Measurements from ENCODE around the gene TSHZ2. TPM values are rescaled to one million over a fixed set of nuclear protein-coding genes. Genes with fewer than 3 reads are reported as not detected.
"Not testable (repeated sequence)": the region's sequence is repeated elsewhere in the genome, so short reads cannot be mapped to it uniquely, and the experiment has no call there.

The TSHZ2 gene
- total RNA-seq, 1 experiment from 2014 or later: 0.05 TPM

DNA sequence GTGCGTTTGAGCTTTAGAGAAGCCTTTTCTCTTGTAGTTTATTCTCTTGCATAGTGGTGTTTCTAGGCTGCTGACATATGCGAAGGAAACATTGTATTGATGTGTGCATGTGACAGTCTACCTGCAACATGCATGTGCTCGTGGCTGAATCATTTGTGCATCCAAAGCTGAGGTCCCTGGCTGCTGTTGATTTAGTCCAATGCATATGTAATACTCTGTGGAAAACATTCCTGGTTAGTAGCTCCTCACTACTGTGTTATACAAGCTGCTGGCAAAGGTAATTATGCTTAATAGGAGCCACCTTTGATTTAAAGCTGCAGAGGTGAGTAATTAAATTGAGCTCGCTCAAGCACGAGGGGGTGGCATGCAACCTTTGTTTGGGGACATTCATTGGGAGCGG, 24.5 kb downstream of the TSHZ2 start:
- no peak for DNase-seq (ENCODE audit: low spot score)

DNA sequence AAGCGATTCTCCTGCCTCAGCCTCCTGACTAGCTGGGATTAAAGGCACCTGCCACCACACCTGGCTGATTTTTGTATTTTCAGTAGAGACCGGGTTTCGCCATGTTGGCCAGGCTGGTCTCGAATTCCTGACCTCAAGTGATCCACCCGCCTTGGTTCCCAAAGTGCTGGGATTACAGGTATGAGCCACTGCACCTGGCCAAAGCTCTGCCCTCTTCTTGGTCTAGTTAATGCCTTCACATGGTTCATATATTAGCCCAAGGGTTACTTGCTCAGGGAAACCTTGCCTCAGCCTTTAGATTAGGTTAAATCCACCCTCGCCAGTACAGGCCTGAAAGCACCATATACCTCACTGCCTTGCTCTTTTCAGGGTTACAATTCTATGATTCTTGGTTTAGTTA, 26.1 kb downstream of the TSHZ2 start:
- no peak for DNase-seq (ENCODE audit: low spot score)

DNA sequence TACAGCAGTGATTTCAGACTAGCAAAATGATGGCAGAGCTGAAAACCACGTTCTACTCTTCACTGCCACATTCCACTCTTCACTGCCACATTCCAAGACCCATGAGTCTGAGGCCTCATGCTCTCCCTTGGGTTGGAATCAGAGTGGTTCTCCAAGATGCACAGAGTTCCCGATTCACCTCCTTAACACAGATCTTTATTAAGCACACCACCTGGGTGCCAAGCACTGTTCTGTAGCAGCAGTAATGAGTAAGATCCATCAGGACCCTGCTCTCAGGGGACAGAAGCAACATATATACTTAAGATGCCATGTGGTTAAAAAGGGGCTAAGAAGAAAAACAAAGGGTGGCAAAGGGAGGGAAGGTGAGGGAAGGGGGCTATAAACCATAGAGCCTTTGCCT, 26.9 kb downstream of the TSHZ2 start:
- no peak for DNase-seq (ENCODE audit: low spot score)

DNA sequence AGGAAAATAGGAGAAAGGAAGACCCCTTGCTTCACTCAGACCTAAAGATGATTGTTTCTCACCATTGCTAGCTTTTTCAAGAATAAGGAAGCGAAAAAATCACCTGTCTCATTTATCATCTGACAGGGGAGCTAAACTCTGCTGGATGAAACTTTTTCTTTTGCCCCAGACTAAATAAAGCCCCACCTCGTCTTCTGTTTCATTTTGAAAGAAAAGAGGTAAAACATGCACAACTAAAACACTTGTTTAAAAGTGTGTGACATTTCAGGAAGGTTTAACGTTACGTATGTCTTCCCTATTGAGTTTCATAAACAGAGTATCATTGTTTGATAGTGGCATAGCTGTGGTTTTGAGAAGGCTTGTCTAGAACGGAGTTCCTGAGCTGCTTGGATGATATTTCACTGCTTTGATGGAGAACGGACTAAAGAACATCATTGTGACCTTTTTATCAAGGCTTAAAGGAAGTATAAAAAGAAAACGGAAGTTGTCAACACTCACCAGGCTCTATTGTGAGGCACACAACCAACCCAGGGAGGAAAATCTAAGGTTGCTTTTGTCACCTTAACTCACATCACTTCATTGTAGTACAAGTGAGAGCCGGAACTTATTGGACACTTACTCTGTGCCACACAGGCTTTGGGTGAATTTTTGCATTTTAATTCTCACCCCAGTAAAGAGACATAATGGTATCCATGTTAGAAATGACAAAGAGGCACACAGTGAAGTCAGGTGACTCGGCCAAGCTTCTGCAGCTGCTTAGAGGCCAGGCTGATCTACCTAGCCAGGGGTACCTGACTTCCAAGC, 29.5 kb downstream of the TSHZ2 start:
- no peak for DNase-seq (ENCODE audit: low spot score)

DNA sequence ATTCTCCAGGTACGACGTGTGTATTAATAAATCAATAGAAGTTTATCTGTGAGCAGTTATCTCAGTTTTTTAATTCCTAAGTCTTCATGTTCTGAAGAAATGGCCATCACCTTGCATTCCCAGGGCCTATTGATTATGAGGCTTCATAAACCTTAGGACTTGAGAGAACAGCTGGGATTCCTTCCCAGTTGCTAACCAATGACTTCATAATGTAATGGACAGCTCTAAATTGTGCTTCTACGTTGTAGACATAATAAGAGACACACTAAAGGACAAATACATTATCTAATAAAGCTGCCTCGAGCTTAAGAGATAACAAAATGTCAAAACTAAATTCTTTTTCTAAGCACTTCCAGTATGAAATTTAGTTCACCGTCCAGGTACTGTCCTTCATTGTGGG, 30.6 kb downstream of the TSHZ2 start:
- no peak for DNase-seq (ENCODE audit: low spot score)

DNA sequence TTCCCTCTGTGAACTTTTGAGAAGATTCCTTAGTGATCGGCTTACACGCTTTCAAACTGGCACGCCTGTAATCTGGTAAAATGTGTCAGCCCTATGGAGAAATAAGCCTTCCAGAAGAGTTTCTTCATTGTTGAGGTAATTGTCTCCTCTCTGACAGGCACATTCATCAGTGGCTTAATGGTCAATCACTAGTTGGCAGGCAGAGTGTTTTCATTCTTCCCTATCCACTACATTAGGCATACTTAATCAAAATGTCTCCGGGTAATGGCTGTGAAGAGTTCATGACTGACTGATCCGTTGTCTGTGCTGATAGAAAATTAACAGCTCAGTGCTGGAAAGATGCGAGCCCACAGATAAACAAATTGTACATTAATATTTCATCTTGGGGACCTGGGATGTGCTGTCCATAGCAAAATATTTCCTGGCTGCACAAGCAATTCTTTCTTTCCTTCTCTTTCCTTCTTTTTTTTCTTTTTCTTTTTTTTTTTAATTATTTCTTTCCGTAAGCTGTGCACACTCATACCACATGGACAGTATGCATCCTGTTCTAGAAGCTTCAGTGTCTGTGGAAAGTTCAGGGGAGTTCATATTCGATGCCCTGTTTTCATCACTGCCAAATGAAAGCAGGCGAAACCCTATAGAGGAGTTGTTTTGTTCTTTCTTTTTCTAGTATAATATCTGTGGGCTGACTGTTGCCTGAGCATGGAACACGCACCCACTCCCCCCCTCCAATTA, 31.4 kb downstream of the TSHZ2 start:
- no peak for DNase-seq (ENCODE audit: low spot score)

DNA sequence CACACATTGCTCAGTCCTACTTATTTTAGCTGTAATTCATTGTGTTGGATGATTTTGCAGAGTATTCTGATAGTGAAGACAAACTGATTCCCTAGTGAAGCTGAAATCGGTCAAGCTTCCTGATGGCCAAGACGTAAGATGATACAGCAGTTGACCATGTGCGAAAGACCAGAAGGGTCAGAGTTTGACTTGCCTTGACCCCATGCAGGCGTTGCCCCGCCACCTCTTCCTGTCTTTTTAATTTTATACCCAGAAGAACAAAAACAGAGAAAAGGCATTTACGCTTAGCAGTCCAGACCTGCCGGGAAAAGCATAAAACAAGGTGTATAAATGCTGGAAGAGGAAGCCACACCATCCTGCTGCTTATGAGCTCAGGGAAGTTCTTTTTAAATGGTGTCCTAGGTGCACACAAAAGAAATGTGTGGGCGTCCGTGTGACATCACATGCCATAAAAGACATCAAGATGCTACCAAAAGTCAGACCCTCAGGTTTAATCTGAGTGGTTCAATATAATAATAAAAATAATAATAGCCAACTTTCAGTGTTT, 32.2 kb downstream of the TSHZ2 start:
- no peak for DNase-seq (ENCODE audit: low spot score)

DNA sequence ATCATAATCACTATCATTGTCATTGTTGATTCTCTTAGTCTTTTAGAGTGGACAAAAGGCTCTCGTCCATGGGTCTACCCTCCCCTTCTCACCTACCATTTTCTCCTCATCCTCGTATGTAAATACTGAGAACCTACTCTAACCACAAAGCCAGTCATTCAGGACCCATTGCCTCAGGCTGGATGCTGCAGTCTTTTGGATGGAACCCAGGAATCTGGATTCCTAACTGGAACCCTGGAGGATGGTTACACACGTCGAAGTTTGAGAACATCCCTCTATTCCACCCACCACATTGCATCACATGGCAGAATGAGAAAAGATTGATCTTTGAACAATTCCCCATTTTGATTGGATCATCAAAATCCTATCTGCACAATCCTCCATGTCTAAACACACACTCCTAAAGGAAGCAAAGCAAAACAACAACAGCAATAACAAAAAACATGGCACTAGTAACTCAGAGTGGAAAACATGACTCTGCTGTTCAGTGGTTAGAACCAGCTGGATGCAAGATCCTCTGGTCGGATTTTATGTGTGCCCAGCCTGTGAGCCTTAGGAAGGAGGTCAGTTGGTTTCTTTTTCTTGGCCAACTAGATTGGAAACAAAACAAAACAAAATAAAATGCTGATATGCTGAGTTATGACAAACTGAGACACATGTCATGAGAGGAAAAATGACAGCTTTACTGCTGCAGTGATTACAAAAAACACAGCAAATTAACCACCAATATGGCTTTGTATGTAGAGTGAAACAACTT, 38.0 kb downstream of the TSHZ2 start:
- no peak for DNase-seq (ENCODE audit: low spot score)

DNA sequence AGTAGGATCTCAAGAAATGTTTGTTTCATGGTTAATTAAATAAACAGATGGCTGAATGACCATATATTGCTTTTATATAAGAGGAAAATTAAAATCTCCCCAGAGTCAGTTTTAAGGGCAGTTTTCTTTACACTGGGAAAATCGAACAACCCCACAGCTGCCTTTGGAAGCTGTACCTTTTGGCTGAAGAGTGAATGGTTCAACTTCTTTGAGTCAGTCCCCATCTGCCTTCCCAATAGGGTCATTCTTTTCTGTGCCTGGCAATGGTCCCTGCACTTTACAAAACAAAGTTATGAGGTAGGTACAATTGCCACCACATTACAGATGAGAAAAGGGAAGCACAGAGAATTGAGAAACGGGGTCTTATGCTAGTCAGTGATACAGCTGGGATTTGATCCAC, 39.5 kb downstream of the TSHZ2 start:
- no peak for DNase-seq (ENCODE audit: low spot score)

DNA sequence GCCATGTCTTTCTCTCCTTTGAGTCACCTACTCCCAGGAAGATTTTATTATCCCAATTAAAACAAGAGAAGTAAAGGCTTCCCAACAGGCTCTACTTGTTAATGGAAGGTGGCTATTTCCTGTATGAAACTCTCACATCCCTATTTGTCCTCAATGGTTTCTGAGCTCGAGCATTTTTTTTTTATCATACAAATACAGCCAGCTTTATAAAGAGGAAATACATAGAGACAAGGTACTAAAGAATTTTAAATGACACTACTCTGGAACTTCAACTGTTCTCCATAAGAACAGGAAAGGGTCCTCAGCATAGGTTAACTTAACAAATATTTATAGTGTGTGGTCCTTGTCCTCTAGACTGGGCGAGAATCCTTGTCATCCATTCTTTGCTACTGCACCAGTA, 41.0 kb downstream of the TSHZ2 start:
- no peak for DNase-seq (ENCODE audit: low spot score)

DNA sequence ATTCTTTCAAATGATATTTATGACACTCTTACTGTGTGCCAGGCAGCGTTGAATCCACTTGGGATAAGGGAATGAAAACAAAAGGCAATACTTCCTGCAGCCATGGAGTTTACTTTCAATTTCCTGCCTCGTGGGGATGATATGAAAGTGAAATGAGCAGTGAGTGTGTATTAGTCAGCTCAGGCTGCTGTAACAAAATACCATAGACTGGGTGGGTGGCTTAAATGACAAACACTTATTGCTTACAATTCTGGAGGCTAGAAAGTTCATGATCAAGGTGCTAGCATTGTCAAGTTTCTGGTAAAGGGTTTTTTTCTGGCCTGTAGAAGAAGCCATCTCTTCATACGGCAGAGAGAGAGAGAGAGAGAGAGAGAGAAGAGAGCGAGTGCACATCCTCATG, 41.7 kb downstream of the TSHZ2 start:
- DNase-seq (ENCODE audit: low spot score): no peak

DNA sequence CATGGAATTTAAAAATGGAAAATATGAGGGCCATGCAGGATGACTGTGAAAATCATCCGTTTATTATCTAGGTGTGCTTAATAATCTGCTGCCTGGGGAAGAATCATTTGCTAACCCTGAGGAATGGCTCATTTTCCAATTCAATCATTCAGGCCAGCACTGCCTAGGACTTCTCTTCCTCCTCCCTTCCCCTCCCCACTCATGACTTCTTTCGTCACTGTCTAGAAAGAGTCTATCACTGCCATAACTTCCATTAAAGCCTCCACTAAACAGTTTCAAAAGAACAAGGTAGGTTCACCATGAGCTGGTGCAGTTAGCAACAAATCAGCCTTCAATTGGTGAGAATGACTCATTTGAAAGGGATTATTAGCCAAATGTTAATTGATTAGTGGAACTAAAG, 43.9 kb downstream of the TSHZ2 start:
- DNase-seq (ENCODE audit: low spot score): no peak

DNA sequence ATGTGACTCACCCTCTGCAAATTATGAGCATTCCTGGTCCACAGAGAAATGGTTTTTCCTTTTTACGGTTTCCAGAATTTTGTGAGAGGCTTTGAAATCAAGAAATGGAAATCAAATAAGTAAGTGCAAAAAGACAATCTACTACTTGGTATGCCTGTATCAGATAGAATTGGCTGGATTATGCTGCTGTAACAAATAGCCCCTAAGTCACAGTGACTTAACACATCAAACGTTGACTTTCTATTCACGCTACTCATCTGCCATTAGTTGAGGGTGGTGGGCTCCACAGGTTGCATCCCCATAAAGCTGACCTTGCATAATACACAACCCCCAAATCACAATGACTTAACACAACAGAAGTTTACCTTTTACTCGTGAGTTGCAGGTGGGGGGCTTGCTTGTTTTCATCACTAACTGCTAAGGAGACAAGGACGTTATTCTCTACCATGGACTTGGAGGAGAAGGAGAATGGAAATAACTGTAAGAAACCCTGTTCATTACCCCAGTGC, 44.4 kb downstream of the TSHZ2 start:
- DNase-seq (ENCODE audit: low spot score): no peak

DNA sequence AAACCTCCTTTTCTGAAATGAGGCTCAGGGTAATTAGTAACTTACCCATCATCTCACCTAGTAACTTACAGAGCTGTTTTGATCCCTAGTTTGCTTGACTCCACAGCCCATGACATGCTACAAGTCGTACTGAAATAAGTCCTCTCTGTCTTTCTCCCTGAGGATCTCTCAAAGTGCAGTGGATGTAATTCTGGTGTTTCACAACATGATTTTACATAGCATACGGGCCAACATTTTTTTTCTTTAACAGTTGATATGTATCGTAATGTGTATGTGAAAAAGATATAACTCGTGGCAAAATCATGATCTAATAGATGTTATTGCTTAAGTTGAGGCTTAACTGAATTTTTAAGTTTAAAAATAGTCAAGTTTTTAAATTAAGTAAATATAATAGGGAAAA, 45.0 kb downstream of the TSHZ2 start:
- no peak for DNase-seq (ENCODE audit: low spot score)

DNA sequence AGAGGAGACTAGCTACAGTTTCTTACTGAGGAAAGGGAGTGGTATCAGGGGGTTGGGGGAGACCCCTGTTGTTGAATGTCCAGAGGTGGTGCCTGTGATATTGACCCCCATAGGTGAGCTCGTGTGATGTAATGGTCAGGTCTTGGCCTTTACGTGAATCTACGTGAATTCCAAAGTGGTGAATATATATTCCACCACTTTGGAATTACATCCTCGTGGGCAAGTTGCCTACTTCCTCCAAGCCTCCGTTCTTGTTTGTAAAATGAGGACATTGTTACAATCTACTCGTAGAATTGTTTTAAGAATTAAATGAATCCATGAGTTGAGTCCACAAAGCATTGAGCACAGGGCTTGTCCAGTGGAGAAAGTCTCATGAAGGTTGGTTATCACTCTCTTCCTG, 47.3 kb downstream of the TSHZ2 start:
- DNase-seq (ENCODE audit: low spot score): no peak

DNA sequence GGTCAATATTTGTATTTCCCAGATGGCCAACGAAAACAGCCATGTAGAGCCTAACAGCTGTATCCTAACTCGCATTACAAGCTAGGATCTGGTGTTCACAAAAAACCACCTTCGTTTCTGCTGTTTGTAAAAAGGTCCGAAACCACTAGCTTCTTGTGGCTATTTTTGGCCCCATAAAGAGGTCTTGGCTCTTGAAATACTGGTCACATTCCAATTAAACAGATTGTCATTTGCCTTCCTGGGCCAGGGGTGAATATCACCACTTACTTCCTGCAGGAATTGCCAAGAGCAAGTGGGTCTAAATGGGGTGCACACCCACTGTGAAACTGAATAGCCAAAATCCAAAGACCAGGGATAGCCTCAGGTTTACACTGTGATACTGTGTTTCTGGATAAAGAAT, 48.2 kb downstream of the TSHZ2 start:
- DNase-seq (ENCODE audit: low spot score): no peak

DNA sequence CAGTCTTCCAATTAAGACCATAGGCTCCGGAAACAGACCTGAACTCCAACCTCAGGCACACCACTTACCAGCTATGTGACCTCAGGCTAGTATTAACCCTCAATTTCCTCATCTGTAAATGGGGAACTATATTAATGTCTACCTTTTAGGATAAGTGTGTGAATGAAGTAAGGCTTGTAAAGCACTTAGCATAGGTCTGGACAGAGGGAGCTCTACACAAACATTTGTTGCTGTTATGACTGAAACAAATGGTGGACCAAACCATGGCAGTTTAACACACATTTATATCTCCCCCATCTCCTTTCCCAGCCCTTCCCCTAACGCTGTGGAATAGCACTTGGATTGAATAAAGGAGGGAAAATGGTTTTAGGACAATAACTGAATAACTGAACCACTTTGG, 48.7 kb downstream of the TSHZ2 start:
- no peak for DNase-seq (ENCODE audit: low spot score)

DNA sequence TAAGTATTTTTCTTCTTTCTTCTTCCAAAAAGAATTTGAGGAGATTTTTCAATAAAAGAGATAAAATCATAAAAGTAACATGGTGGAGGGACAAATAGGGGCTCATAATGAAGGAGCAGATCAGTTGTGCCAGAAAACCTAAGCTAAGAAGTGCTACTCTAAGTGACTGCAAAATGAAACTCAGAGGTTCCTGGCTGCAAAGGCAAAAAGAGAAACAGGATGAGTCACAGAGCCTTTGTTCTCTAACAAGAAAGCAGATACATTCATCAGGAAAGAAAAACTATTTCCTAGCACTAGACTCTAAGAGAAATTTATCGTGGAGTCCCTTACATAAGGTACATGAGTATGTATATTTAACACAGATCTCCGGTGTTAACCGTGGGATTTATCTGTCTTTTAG, 49.8 kb downstream of the TSHZ2 start:
- DNase-seq (ENCODE audit: low spot score): peak; percentile 8

DNA sequence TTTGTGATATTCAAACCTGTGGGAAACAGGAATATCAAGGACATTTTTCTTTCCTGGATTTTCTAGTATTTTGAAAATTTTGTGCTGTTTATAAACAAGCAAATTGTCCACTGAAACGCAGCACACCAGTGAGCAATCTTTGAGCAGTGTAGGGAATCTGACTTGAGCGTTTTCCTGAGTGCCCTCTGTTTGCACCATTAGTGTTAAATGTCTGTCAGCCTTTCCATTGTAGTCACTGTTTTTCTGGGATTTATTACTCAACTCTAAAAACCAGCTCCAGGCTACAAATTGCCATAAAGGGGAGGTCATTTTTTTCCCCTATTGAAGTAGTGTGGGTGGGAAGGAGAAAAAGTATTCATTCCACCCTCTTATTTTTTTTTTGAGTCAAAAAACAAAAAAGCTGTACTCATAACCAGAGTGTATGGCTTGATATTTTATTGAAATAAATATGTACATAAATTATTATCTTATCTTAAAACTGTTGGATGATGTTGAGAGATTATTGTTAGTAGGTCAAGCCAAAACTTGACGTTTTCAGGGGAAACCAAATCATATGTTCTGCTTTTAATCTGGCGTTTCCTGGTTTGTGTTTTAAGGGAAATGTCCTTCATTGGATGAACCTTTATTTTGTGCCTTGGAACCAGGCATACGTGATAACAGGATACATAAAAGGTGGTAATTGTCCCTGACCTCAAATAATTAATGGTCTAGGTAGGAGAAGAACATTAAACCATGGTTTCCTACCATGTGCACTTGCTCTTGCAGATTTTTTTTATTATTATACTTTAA, 51.8 kb downstream of the TSHZ2 start:
- no peak for DNase-seq (ENCODE audit: low spot score)

DNA sequence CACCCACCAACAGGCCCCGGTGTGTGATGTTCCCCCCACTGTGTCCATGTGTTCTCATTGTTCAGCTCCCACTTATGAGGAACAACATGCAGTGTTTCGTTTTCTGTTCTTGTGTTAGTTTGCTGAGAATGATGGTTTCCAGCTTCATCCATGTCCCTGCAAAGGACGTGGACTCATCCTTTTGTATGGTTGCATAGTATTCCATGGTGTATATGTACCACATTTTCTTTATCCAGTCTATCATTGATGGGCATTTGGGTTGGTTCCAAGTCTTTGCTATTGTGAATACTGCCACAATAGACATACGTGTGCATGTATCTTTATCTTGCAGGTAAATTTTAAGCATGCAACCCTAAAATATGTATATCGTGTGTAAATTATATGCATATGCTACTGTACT, 52.5 kb downstream of the TSHZ2 start:
- not testable (repeated sequence) for DNase-seq (ENCODE audit: low spot score)

DNA sequence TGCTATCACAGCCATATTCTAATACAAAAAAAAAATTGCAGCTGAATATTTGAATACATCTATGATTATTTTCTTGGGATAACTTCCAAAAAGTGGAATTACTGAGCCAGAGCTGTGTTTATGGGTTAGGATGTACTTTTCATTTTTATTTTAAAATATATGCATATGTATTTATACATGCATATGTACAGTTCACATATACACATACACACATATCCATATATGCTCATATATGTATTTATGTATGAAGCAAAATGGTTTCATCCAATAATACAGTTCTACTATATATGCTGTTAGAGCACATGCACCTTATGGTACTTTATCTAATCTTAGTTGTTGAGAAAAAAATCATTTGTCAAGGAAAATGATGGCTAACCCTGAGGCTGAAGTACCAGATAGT, 54.9 kb downstream of the TSHZ2 start:
- DNase-seq (ENCODE audit: low spot score): no peak

All from HT-29 (cell line).